Esophagus squamous epithelium (tissue), 5 donors: ENCODE results near the gene ELP4. TPM values are rescaled to one million over a fixed set of nuclear protein-coding genes. Genes with fewer than 3 reads are reported as not detected.
A peak's percentile ranks its signal among the peaks of the same experiment; 100 is the strongest.

Source experiments
- DNase-seq: peaks from one replicate; lab custom pipeline; 2025; lab: John Stamatoyannopoulos, UW
- H3K27ac ChIP-seq, 4 donors: fragments of 200-600 bp; sonication (generic); one replicate each; pipeline ENCODE4 v1.5.1; 2016 to 2019; ENCODE audit warnings: mild to moderate bottlenecking in 1 of 4
- H3K27me3 ChIP-seq, 4 donors: fragments of 200-600 bp; sonication (generic); 1 replicate in 3 of 4; 2 replicates in 1 of 4; pipeline versions ENCODE4 v1.5.1 to v1.6.0; 2017 to 2021; ENCODE audit warnings: antibody characterized with exemption in 1 of 4
- H3K36me3 ChIP-seq, 3 donors: fragments of 200-600 bp; sonication (generic); one replicate each; pipeline ENCODE4 v1.5.1; 2016 to 2019
- H3K4me1 ChIP-seq, 3 donors: fragments of 200-600 bp; sonication (generic); one replicate each; pipeline ENCODE4 v1.5.1; 2017 to 2019
- H3K4me3 ChIP-seq, 4 donors: fragments of 200-600 bp; sonication (generic); 1 replicate in 3 of 4; 2 replicates in 1 of 4; pipeline ENCODE4 v1.5.1; 2016 to 2019; ENCODE audit warnings: mild to moderate bottlenecking in 2 of 4, moderate library complexity in 1 of 4
- H3K9me3 ChIP-seq, 3 donors: fragments of 200-600 bp; sonication (generic); one replicate each; pipeline ENCODE4 v1.5.1; 2016 to 2019
- CTCF ChIP-seq, 6 experiments: fragments of 450-650 bp in 4 of 6; fragments of 200-600 bp in 2 of 6; sonication (generic) in 2 of 6; IDR thresholded peaks; one replicate each; pipeline ENCODE4 v1.5.1; 2016 to 2019; ENCODE audit warnings: antibody characterized with exemption in 6 of 6, mild to moderate bottlenecking in 4 of 6, moderate library complexity in 4 of 6
- POLR2A ChIP-seq, 4 donors: fragments of 450-650 bp; IDR thresholded peaks; one replicate each; pipeline ENCODE4 v1.6.1; 2017; ENCODE audit warnings: antibody characterized with exemption in 4 of 4, mild to moderate bottlenecking in 4 of 4, moderate library complexity in 3 of 4
- WGBS, 2 donors: methylation state at CpG; one replicate each; pipeline ENCODE4 v1.1.5; 2018; 5-methylcytosine and 5-hydroxymethylcytosine counted together
- intact Hi-C: fragments of 100-400 bp; cut with DNase I; formaldehyde crosslinking; loops from one replicate; pipeline ENCODE4 v1.15.0; 2022
- total RNA-seq, 4 donors: library from RNA; depleted of rRNA; stranded (reverse); fragments of >200 nt; gene quantifications; one replicate each; pipeline ENCODE4 v1.1.0, GENCODE V29; 2016
- donor health status: DM: yes; HTN: yes; CAD: no.

Gene ELP4
- total RNA-seq, 4 donors from 2014 or later, result 15.7 to 24.6 (median 23.9) TPM

GRCh38 chr11:31827455-31828206 lies 318.1 kb downstream of the ELP4 start:
- intact Hi-C loops, result no loop called here
- 7 to 13% methylated on average over 18 of the region's 18 CpGs for WGBS, 2 donors
- H3K36me3 ChIP-seq, result no peaks in the 10 kb centered on the region
- peaks cover 2 to 27% (median 5%) of the 10 kb centered on the region in 3 donors for H3K4me1 ChIP-seq
- H3K27ac ChIP-seq, result no peak overlapping the region
- H3K9me3 ChIP-seq, result no peaks in the 10 kb centered on the region
- peaks cover 32 to 100% (median 46%) of the 10 kb centered on the region in 4 donors for H3K27me3 ChIP-seq
- peak overlapping the region in 1 of 4 donors; percentile 37 for H3K4me3 ChIP-seq
- TF ChIP-seq POLR2A (IDR thresholded peaks at IDR 0.05), result no peak
- no peak for TF ChIP-seq CTCF (IDR thresholded peaks at IDR 0.05)
- no peak for DNase-seq

DNA sequence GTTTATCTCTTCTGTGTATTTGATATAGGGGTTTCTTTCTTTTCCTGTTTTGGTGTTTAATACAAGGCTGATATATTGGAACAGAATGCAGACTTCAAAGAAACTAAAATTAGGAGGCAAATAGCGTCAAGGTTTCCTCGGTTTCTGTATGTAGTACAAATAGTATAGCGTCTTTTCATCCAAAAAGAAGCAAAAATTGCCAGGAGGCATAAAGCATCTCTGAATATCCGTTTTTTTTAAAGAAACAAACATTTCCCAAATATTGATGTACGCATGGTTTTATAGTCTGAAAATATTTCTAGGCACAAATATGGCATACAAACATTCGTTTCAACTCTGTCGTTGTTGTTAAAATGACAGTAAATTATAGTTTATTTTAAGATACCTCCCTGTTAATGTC lies 318.6 kb downstream of the ELP4 start:
- intact Hi-C loops, result no loop called here
- peaks cover 2 to 27% (median 5%) of the 10 kb centered on the region in 3 donors for H3K4me1 ChIP-seq
- DNase-seq, result no peak
- H3K36me3 ChIP-seq, result no peaks in the 10 kb centered on the region
- H3K4me3 ChIP-seq, result no peak overlapping the region
- H3K27me3 ChIP-seq, result peaks cover 32 to 100% (median 41%) of the 10 kb centered on the region in 4 donors
- TF ChIP-seq CTCF (IDR thresholded peaks at IDR 0.05) (no peak), POLR2A (IDR thresholded peaks at IDR 0.05) (no peak)
- no peaks in the 10 kb centered on the region for H3K9me3 ChIP-seq
- 28 to 33% methylated on average over 7 of the region's 7 CpGs for WGBS, 2 donors
- H3K27ac ChIP-seq, result no peak overlapping the region

- peaks cover 14 to 100% (median 21%) of the 10 kb centered on the region in 4 donors for H3K27me3 ChIP-seq
- no peak for TF ChIP-seq POLR2A (IDR thresholded peaks at IDR 0.05)
- TF ChIP-seq CTCF (IDR thresholded peaks at IDR 0.05), result no peak
- H3K27ac ChIP-seq, result no peak overlapping the region
- H3K36me3 ChIP-seq, result no peaks in the 10 kb centered on the region
- no peak overlapping the region for H3K4me3 ChIP-seq
- no peaks in the 10 kb centered on the region for H3K9me3 ChIP-seq
- intact Hi-C loops, result no loop called here
- 76 to 84% methylated on average over 4 of the region's 4 CpGs for WGBS, 2 donors
- peaks cover 0 to 22% (median 5%) of the 10 kb centered on the region in 3 donors for H3K4me1 ChIP-seq
- no peak for DNase-seq
These were observed 320.8 kb downstream of the ELP4 start for GRCh38 chr11:31830406-31830805.

GRCh38 chr11:31834237-31834636 lies 324.7 kb downstream of the ELP4 start:
- TF ChIP-seq CTCF (IDR thresholded peaks at IDR 0.05), result no peak
- TF ChIP-seq POLR2A (IDR thresholded peaks at IDR 0.05), result no peak
- 6 to 13% methylated on average over 1 of the region's 1 CpG for WGBS, 2 donors
- intact Hi-C loops, result no loop called here
- no peaks in the 10 kb centered on the region for H3K36me3 ChIP-seq
- H3K27me3 ChIP-seq, result peaks cover 0 to 100% (median 2%) of the 10 kb centered on the region in 4 donors
- no peak overlapping the region for H3K4me3 ChIP-seq
- no peak for DNase-seq
- H3K27ac ChIP-seq, result no peak overlapping the region
- H3K9me3 ChIP-seq, result no peaks in the 10 kb centered on the region
- H3K4me1 ChIP-seq, result no peaks in the 10 kb centered on the region

Other genes with a start within 250 kb of the ELP4 start
- gene DCDC1, start 140.0 kb upstream of the ELP4 start, total RNA-seq, result not detected
- 10 to 100 TPM in 2 of 4 donors, 1 to 10 TPM in 2; 4.3 to 15.6 (median 8.6) TPM for gene DNAJC24, start 139.9 kb upstream of the ELP4 start, total RNA-seq
- gene IMMP1L, start 145 bp upstream of the ELP4 start, total RNA-seq, result 10 to 100 TPM in 3 of 4 donors, 1 to 10 TPM in 1; 6.5 to 30.5 (median 12.5) TPM